MM.1S (cell line): Measurements from ENCODE around the gene CREB3L4.

Experiments
- DNase-seq: peaks from one replicate; pipeline ENCODE4 v3.0.0-alpha.2; 2015
- H2AFZ ChIP-seq: fragments of 300-600 bp; sonication (generic); 2 replicates; pipeline ENCODE4 v1.6.0; 2016; ENCODE audit warnings: antibody characterized with exemption, low read length
- H3F3A ChIP-seq: fragments of 300-600 bp; sonication (generic); 2 replicates; pipeline ENCODE4 v1.6.1; 2016; ENCODE audit warnings: mild to moderate bottlenecking, antibody characterized with exemption, low read length, moderate library complexity, mixed read lengths; ENCODE audit not compliant: insufficient read depth
- H3K27ac ChIP-seq: fragments of 300-600 bp; sonication (generic); 2 replicates; pipeline ENCODE4 v1.5.1; 2016; ENCODE audit warnings: mild to moderate bottlenecking, low read length
- H3K27me3 ChIP-seq: fragments of 300-600 bp; sonication (generic); replicated peaks from 2 replicates; pipeline ENCODE4 v1.6.0; 2016; ENCODE audit warnings: low read length; ENCODE audit not compliant: insufficient read depth
- H3K36me3 ChIP-seq: fragments of 300-600 bp; sonication (generic); replicated peaks from 2 replicates; pipeline ENCODE4 v1.6.1; 2016; ENCODE audit warnings: mild to moderate bottlenecking, low read length, mixed read lengths; ENCODE audit not compliant: insufficient read depth
- H3K4me1 ChIP-seq: fragments of 300-600 bp; sonication (generic); 2 replicates; pipeline ENCODE4 v1.6.1; 2016; ENCODE audit warnings: low read length, mixed read lengths
- H3K4me2 ChIP-seq: fragments of 300-600 bp; sonication (generic); 2 replicates; pipeline ENCODE4 v1.6.0; 2016; ENCODE audit warnings: low read depth, low read length
- H3K4me3 ChIP-seq: fragments of 300-600 bp; sonication (generic); 2 replicates; pipeline ENCODE4 v1.5.1; 2016; ENCODE audit warnings: low read length, mixed read lengths
- H3K79me2 ChIP-seq: fragments of 300-600 bp; sonication (generic); 2 replicates; pipeline ENCODE4 v1.6.1; 2016; ENCODE audit warnings: mixed run types, low read length, mixed read lengths
- H3K9ac ChIP-seq: fragments of 300-600 bp; sonication (generic); 2 replicates; pipeline ENCODE4 v1.6.1; 2016; ENCODE audit warnings: low read length, mixed read lengths
- H3K9me2 ChIP-seq: fragments of 300-600 bp; sonication (generic); replicated peaks from 2 replicates; pipeline ENCODE4 v1.6.1; 2016; ENCODE audit warnings: mild to moderate bottlenecking, low read length, mixed read lengths; ENCODE audit not compliant: insufficient read depth
- H3K9me3 ChIP-seq: fragments of 300-600 bp; sonication (generic); replicated peaks from 2 replicates; pipeline ENCODE4 v1.6.1; 2016; ENCODE audit warnings: mild to moderate bottlenecking, low read length, mixed read lengths; ENCODE audit not compliant: insufficient read depth
- H4K20me1 ChIP-seq: fragments of 300-600 bp; sonication (generic); 2 replicates; pipeline ENCODE4 v1.6.1; 2016; ENCODE audit warnings: mild to moderate bottlenecking, low read length, moderate library complexity, mixed read lengths; ENCODE audit not compliant: insufficient read depth
- CTCF ChIP-seq: fragments of 300-600 bp; sonication (generic); IDR thresholded peaks from 2 replicates; pipeline ENCODE4 v1.5.1; 2016; ENCODE audit warnings: antibody characterized with exemption, low read length, mixed read lengths
- EZH2 ChIP-seq: fragments of 300-600 bp; sonication (generic); optimal IDR thresholded peaks from 2 replicates; pipeline ENCODE3; 2017; ENCODE audit warnings: low read depth, mild to moderate bottlenecking, antibody characterized with exemption, low read length, mixed read lengths
- EZH2phosphoT487 ChIP-seq: fragments of 300-600 bp; sonication (generic); IDR thresholded peaks from 2 replicates; pipeline ENCODE4 v1.6.1; 2018; ENCODE audit warnings: antibody characterized with exemption, low read length

Gene CREB3L4

GRCh38 chr1:153945131-153945794 is 22.4 kb upstream of the CREB3L4 start:
- H2AFZ ChIP-seq, result peak overlapping the region; percentile 71
- H4K20me1 ChIP-seq, result no peaks in the 10 kb centered on the region
- DNase-seq, result peak; percentile 46
- peaks cover 28% of the 10 kb centered on the region for H3F3A ChIP-seq
- H3K27ac ChIP-seq, result peak overlapping the region; percentile 85
- H3K27me3 ChIP-seq, result no peaks in the 10 kb centered on the region
- peak overlapping the region; percentile 89 for H3K4me2 ChIP-seq
- H3K36me3 ChIP-seq, result no peaks in the 10 kb centered on the region
- peaks cover 5% of the 10 kb centered on the region for H3K4me1 ChIP-seq
- TF ChIP-seq EZH2phosphoT487, result no peak
- no peak for TF ChIP-seq EZH2
- no peak for TF ChIP-seq CTCF
- H3K9me2 ChIP-seq, result no peaks in the 10 kb centered on the region
- peaks cover 28% of the 10 kb centered on the region for H3K79me2 ChIP-seq
- H3K9me3 ChIP-seq, result no peaks in the 10 kb centered on the region
- peak overlapping the region; percentile 91 for H3K4me3 ChIP-seq
- H3K9ac ChIP-seq, result peak overlapping the region; percentile 86

- peaks cover 28% of the 10 kb centered on the region for H3K79me2 ChIP-seq
- no peaks in the 10 kb centered on the region for H3K9me3 ChIP-seq
- peak; percentile 94 for DNase-seq
- peak overlapping the region; percentile 85 for H3K27ac ChIP-seq
- peak overlapping the region; percentile 86 for H3K9ac ChIP-seq
- TF ChIP-seq EZH2 (no peak), CTCF (no peak), EZH2phosphoT487 (no peak)
- H4K20me1 ChIP-seq, result no peaks in the 10 kb centered on the region
- no peaks in the 10 kb centered on the region for H3K27me3 ChIP-seq
- no peaks in the 10 kb centered on the region for H3K9me2 ChIP-seq
- H3F3A ChIP-seq, result peaks cover 28% of the 10 kb centered on the region
- peak overlapping the region; percentile 89 for H3K4me2 ChIP-seq
- peak overlapping the region; percentile 71 for H2AFZ ChIP-seq
- H3K4me1 ChIP-seq, result peaks cover 5% of the 10 kb centered on the region
- peak overlapping the region; percentile 91 for H3K4me3 ChIP-seq
- H3K36me3 ChIP-seq, result no peaks in the 10 kb centered on the region
These were observed 21.7 kb upstream of the CREB3L4 start for GRCh38 chr1:153945795-153946621.

- H3K4me2 ChIP-seq, result peak within 1 kb of the TSS; percentile 89
- peaks cover 28% of the 10 kb centered on the region for H3K79me2 ChIP-seq
- H3K9ac ChIP-seq, result peak within 1 kb of the TSS; percentile 86
- H3K9me2 ChIP-seq, result no peaks in the 10 kb centered on the region
- H3K27me3 ChIP-seq, result no peaks in the 10 kb centered on the region
- peak; percentile 94 for DNase-seq
- H3K27ac ChIP-seq, result peak within 1 kb of the TSS; percentile 85
- H3K9me3 ChIP-seq, result no peaks in the 10 kb centered on the region
- peak within 1 kb of the TSS; percentile 71 for H2AFZ ChIP-seq
- no peaks in the 10 kb centered on the region for H4K20me1 ChIP-seq
- H3K4me3 ChIP-seq, result peak within 1 kb of the TSS; percentile 91
- TF ChIP-seq CTCF, result peak; percentile 98
- TF ChIP-seq EZH2, result no peak
- 0 out of 2 replicates have a peak, but pooled peaks cover 2% of the 10 kb centered on the region for H3K36me3 ChIP-seq
- H3K4me1 ChIP-seq, result peaks cover 5% of the 10 kb centered on the region
- H3F3A ChIP-seq, result peaks cover 28% of the 10 kb centered on the region
These were observed 21.0 kb upstream of the CREB3L4 start, which contains the start of gene DENND4B for GRCh38 chr1:153946622-153947241. Gene DENND4B (minus strand): TSS chr1:153946718. CDS start chr1:153944374, 2,344 bp downstream.
